OCI-LY3 (cell line): ENCODE measurements around the gene CEP120.
A peak's percentile ranks its signal among the peaks of the same experiment; 100 is the strongest.

Experiments used
- H2AFZ ChIP-seq: fragments of 200-600, 300-600 bp; shearing (Covaris generic); 2 replicates; pipeline ENCODE4 v1.6.0; 2014; ENCODE audit warnings: antibody characterized with exemption, low read depth, low read length
- H3K27ac ChIP-seq: fragments of 200-600, 300-600 bp; sonication (generic); 2 replicates; pipeline ENCODE4 v1.5.1; 2014; ENCODE audit warnings: mild to moderate bottlenecking, low read length, moderate library complexity, mixed read lengths
- H3K27me3 ChIP-seq: fragments of 200-600, 300-600 bp; sonication (generic); 2 replicates; pipeline ENCODE4 v1.6.1; 2014; ENCODE audit warnings: low read depth, low read length, mixed read lengths
- H3K36me3 ChIP-seq: fragments of 200-600, 300-600 bp; sonication (generic); replicated peaks from 2 replicates; pipeline ENCODE3; 2014; ENCODE audit warnings: low read depth, low read length, mixed read lengths
- H3K4me1 ChIP-seq: fragments of 300-600, 200-600 bp; sonication (generic); 2 replicates; pipeline ENCODE4 v1.6.1; 2014; ENCODE audit warnings: low read length, mixed read lengths
- H3K4me2 ChIP-seq: fragments of 200-600, 300-600 bp; sonication (generic); 2 replicates; pipeline ENCODE4 v1.6.1; 2014; ENCODE audit warnings: low read length, mixed read lengths
- H3K4me3 ChIP-seq: fragments of 300-600, 200-600 bp; sonication (generic); 2 replicates; pipeline ENCODE4 v1.5.1; 2014; ENCODE audit warnings: antibody characterized with exemption, mild to moderate bottlenecking, low read length, moderate library complexity
- H3K79me2 ChIP-seq: fragments of 300-600, 200-600 bp; shearing (Covaris generic); 2 replicates; pipeline ENCODE4 v1.6.1; 2014; ENCODE audit warnings: mild to moderate bottlenecking, low read length, mixed read lengths
- H3K9ac ChIP-seq: fragments of 300-600, 200-600 bp; shearing (Covaris generic); 2 replicates; pipeline ENCODE4 v1.6.0; 2014; ENCODE audit warnings: mild to moderate bottlenecking, low read length, moderate library complexity
- H3K9me3 ChIP-seq: fragments of 200-600, 300-600 bp; shearing (Covaris generic); 2 replicates; pipeline ENCODE4 v1.6.1; 2014; ENCODE audit warnings: low read length, mixed read lengths; ENCODE audit not compliant: insufficient read depth
- H4K20me1 ChIP-seq: fragments of 200-600, 300-600 bp; sonication (generic); 2 replicates; pipeline ENCODE4 v1.6.1; 2016; ENCODE audit warnings: low read length, mixed read lengths; ENCODE audit not compliant: insufficient read depth
- EZH2phosphoT487 ChIP-seq: fragments of 200-600 bp; shearing (Covaris generic); IDR thresholded peaks from 2 replicates; pipeline ENCODE4 v1.6.1; 2018; ENCODE audit warnings: antibody characterized with exemption, mixed run types, low read depth
- TF ChIP-seq, protein P1 (sequence below): fragments of 200-600, 300-600 bp; sonication (generic); IDR thresholded peaks from 2 replicates; pipeline ENCODE4 v1.5.1; 2014; ENCODE audit warnings: antibody characterized with exemption, low read length, low read depth

The CEP120 gene

DNA sequence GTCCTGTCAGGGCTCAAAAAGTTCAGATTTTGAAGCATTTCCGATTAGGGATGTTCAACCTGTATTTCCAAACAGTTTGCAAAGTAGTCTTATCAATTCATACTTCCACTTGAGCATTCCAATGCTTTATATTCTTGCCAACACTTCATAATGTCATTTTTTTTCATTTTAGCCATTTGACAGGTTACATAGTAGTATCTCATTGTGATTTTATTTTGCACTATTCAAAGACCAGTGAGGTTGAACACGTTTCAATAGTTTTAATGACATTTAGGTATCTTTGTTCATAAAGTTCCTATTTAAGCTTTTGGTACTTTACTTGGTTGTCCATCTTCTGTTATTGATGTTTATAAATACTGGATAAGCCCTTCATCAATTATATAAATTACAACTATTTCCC lies 71.4 kb downstream of the CEP120 start:
- no peak overlapping the region for H2AFZ ChIP-seq
- no peaks in the 10 kb centered on the region for H4K20me1 ChIP-seq
- H3K36me3 ChIP-seq, result peaks cover 3% of the 10 kb centered on the region
- H3K4me2 ChIP-seq, result no peak overlapping the region
- H3K9ac ChIP-seq, result no peak overlapping the region
- H3K79me2 ChIP-seq, result no peaks in the 10 kb centered on the region
- H3K9me3 ChIP-seq, result no peaks in the 10 kb centered on the region
- H3K27ac ChIP-seq, result no peak overlapping the region
- TF ChIP-seq, protein P1, sequence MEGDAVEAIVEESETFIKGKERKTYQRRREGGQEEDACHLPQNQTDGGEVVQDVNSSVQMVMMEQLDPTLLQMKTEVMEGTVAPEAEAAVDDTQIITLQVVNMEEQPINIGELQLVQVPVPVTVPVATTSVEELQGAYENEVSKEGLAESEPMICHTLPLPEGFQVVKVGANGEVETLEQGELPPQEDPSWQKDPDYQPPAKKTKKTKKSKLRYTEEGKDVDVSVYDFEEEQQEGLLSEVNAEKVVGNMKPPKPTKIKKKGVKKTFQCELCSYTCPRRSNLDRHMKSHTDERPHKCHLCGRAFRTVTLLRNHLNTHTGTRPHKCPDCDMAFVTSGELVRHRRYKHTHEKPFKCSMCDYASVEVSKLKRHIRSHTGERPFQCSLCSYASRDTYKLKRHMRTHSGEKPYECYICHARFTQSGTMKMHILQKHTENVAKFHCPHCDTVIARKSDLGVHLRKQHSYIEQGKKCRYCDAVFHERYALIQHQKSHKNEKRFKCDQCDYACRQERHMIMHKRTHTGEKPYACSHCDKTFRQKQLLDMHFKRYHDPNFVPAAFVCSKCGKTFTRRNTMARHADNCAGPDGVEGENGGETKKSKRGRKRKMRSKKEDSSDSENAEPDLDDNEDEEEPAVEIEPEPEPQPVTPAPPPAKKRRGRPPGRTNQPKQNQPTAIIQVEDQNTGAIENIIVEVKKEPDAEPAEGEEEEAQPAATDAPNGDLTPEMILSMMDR, result no peak
- no peak for TF ChIP-seq EZH2phosphoT487
- H3K27me3 ChIP-seq, result no peaks in the 10 kb centered on the region
- H3K4me3 ChIP-seq, result no peak overlapping the region
- H3K4me1 ChIP-seq, result peaks cover 6% of the 10 kb centered on the region

DNA sequence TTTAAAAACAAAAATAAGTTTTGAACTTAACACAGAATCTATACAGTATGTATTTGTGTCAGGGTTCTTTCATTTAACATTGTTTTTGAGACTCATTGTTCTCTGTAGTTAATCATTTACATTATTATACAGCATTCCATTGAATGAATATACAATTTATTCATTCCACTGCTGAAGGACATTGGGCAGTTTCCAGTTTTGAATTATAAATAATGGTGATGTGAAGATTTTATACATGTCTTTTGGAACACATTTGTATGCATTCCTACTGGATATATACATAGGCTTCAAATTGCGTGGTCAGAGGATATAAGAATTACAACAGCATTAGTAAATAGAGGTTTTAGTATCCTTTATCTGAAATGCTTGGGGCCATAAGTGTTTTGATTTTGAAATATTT lies 72.0 kb downstream of the CEP120 start:
- Histone ChIP-seq H2AFZ (no peak overlapping the region), H3K4me1 (peaks cover 6% of the 10 kb centered on the region)

DNA sequence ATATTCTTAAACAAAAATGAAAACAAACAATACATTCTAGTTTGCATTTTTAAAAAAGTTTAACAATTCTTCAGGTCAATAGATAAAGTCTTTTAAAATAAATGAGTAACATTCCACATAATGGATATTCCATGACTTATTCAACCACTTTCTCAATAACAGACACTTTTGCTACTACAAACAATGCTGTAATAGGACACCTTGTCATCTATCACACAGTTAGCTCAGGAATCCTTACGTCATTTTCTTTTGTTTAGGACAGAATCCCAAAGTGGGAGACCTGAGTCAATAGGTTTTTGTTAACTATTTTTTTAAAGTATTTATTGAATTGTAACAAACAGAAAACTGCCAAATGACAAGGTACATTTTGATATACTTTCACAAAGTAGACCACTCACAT lies 72.5 kb downstream of the CEP120 start:
- H3K4me2 ChIP-seq, result no peak overlapping the region
- no peaks in the 10 kb centered on the region for H3K27me3 ChIP-seq
- H3K27ac ChIP-seq, result no peak overlapping the region
- peaks cover 6% of the 10 kb centered on the region for H3K4me1 ChIP-seq
- H2AFZ ChIP-seq, result no peak overlapping the region
- no peaks in the 10 kb centered on the region for H3K9me3 ChIP-seq
- TF ChIP-seq, protein P1, result no peak
- no peak for TF ChIP-seq EZH2phosphoT487
- no peaks in the 10 kb centered on the region for H4K20me1 ChIP-seq
- peaks cover 4% of the 10 kb centered on the region for H3K36me3 ChIP-seq
- H3K4me3 ChIP-seq, result no peak overlapping the region
- H3K9ac ChIP-seq, result no peak overlapping the region
- H3K79me2 ChIP-seq, result no peaks in the 10 kb centered on the region

More for the DNA sequence above, 72.0 kb downstream of the CEP120 start:
- TF ChIP-seq, protein P1, result no peak
- TF ChIP-seq EZH2phosphoT487, result no peak
- H3K27me3 ChIP-seq, result no peaks in the 10 kb centered on the region
- H3K79me2 ChIP-seq, result no peaks in the 10 kb centered on the region
- no peak overlapping the region for H3K4me2 ChIP-seq
- H3K9me3 ChIP-seq, result no peaks in the 10 kb centered on the region
- peaks cover 4% of the 10 kb centered on the region for H3K36me3 ChIP-seq
- H3K9ac ChIP-seq, result no peak overlapping the region
- no peak overlapping the region for H3K4me3 ChIP-seq
- H3K27ac ChIP-seq, result no peak overlapping the region
- H4K20me1 ChIP-seq, result no peaks in the 10 kb centered on the region

DNA sequence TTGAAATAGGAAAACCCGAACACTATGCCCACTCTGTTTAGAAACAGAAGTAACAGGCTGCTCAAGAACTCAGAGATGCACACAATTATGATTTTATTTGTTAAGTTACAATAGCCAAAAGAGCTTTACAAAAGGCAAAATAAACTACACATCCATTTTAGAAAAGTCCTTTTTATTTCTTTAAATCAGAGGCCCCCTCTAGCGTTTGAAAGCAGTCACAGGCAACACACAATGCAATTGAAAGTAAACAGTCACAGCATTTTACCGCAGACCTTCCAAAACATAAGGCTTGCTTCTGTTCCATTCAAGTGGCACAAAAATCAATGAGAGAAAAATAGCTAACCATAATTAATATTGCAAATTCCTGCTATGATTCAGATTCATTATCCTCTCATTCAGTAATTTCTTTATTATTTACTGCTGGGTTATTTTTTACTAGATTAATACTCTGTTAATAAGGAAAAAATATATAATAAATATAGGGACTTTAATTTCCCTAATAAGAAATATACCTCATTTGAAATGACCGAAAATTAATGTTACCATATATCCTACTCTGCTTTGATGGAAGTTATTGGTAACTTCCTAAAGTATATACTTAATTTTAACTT lies 78.3 kb downstream of the CEP120 start:
- peaks cover 4% of the 10 kb centered on the region for H3K36me3 ChIP-seq
- H3K9ac ChIP-seq, result no peak overlapping the region

More for the DNA sequence above, 78.3 kb downstream of the CEP120 start:
- Histone ChIP-seq H2AFZ (no peak overlapping the region), H3K4me1 (no peaks in the 10 kb centered on the region), H3K4me3 (no peak overlapping the region), H3K79me2 (no peaks in the 10 kb centered on the region), H3K27me3 (no peaks in the 10 kb centered on the region), H3K4me2 (no peak overlapping the region), H4K20me1 (no peaks in the 10 kb centered on the region), H3K27ac (no peak overlapping the region), H3K9me3 (no peaks in the 10 kb centered on the region)
- TF ChIP-seq EZH2phosphoT487, result no peak
- TF ChIP-seq, protein P1, result peak; percentile 42
